IPS DF 6.9 (cell line): ENCODE measurements around the gene MGAT3.
"Not testable (repeated sequence)": the region's sequence is repeated elsewhere in the genome, so short reads cannot be mapped to it uniquely, and the experiment has no call there.

Source experiments
- DNase-seq: peaks from one replicate; pipeline ENCODE4 v3.0.0-alpha.2; 2013; ENCODE audit warnings: low read depth, low spot score
- H3K27ac ChIP-seq: one replicate; pipeline ENCODE4 v1.5.1; 2013; ENCODE audit warnings: low read length, control low read depth
- H3K27me3 ChIP-seq: 2 replicates; pipeline ENCODE4 v1.6.1; 2013; ENCODE audit warnings: mild to moderate bottlenecking, low read length; ENCODE audit not compliant: control insufficient read depth, insufficient read depth
- H3K36me3 ChIP-seq: 2 replicates; pipeline ENCODE4 v1.6.1; 2013; ENCODE audit warnings: low read length; ENCODE audit not compliant: control insufficient read depth, insufficient read depth
- H3K4me1 ChIP-seq: 2 replicates; pipeline ENCODE4 v1.6.1; 2013; ENCODE audit warnings: low read length; ENCODE audit not compliant: control insufficient read depth, insufficient read depth
- H3K4me3 ChIP-seq: 2 replicates; pipeline ENCODE4 v1.5.1; 2013; ENCODE audit warnings: mild to moderate bottlenecking, low read length
- H3K9me3 ChIP-seq: 2 replicates; pipeline ENCODE4 v1.6.1; 2013; ENCODE audit warnings: low read length, inconsistent platforms; ENCODE audit not compliant: control insufficient read depth, insufficient read depth
- WGBS: extraction: QIAGEN DNeasy Blood & Tissue Kit; methylation state at CpG from one replicate; pipeline ENCODE4 v1.1.7; 2013; ENCODE audit warnings: mixed read lengths, missing lambda C conversion rate; ENCODE audit not compliant: insufficient read length, insufficient coverage; 5-methylcytosine and 5-hydroxymethylcytosine counted together

The MGAT3 gene

DNA sequence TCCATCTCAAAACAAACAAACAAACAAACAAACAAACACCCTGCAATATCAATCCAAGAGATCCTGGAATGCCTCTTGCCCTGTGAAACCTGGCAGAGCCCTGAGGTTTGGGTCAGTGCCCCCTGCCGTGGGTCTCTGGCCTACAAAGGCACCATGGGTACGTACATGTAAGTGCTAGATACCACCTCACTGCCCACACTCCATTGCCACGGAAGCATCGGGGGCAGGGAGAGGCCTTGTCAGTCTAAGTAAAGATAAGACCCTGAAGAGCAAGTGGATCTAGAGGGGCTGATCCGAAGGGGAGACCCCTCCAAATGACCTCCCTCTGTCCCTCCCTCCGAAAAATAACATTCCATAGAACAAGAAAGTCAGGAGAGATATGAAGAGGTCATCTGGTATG is 43.3 kb downstream of the MGAT3 start:
- no peak overlapping the region for H3K27ac ChIP-seq
- no peak overlapping the region for H3K4me3 ChIP-seq
- H3K36me3 ChIP-seq = peaks cover 9% of the 10 kb centered on the region
- H3K9me3 ChIP-seq = no peaks in the 10 kb centered on the region
- H3K4me1 ChIP-seq = peaks cover 2% of the 10 kb centered on the region; the same call in 1 of the 2 replicates
- no peak for DNase-seq
- WGBS = no CpG with 5 or more reads among the region's 6 CpGs
- no peaks in the 10 kb centered on the region; the same call in 1 of the 2 replicates for H3K27me3 ChIP-seq

DNA sequence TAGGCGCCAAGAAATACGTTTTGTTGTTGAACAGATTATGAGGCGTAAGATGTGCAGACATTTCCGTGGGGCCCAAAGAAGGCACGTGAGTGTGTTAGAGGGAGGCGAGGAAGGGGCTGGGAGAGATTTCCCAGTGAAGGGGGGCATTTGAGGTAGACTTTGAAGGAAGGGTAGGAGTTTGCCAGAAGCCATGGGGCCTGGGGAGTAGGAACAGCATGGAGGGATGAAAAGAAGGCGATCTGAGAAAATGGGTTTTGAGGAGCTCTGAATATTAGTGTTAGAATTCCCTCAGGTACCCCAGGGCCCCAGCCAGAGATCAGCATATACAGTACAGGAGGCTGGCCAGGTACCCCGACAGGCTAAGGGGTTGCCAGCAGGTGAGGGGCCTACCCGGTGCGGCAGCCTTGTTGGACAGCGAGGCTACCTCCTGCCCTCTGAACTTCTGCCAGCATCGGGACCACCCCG is 44.9 kb downstream of the MGAT3 start:
- WGBS = no CpG with 5 or more reads among the region's 13 CpGs
- Histone ChIP-seq H3K27ac (no peak overlapping the region), H3K9me3 (no peaks in the 10 kb centered on the region), H3K36me3 (peaks cover 14% of the 10 kb centered on the region), H3K4me1 (peaks cover 2% of the 10 kb centered on the region; the same call in 1 of the 2 replicates), H3K4me3 (peak overlapping the region; percentile 49; the same call in 1 of the 2 replicates), H3K27me3 (no peaks in the 10 kb centered on the region; the same call in 1 of the 2 replicates)
- DNase-seq = no peak

DNA sequence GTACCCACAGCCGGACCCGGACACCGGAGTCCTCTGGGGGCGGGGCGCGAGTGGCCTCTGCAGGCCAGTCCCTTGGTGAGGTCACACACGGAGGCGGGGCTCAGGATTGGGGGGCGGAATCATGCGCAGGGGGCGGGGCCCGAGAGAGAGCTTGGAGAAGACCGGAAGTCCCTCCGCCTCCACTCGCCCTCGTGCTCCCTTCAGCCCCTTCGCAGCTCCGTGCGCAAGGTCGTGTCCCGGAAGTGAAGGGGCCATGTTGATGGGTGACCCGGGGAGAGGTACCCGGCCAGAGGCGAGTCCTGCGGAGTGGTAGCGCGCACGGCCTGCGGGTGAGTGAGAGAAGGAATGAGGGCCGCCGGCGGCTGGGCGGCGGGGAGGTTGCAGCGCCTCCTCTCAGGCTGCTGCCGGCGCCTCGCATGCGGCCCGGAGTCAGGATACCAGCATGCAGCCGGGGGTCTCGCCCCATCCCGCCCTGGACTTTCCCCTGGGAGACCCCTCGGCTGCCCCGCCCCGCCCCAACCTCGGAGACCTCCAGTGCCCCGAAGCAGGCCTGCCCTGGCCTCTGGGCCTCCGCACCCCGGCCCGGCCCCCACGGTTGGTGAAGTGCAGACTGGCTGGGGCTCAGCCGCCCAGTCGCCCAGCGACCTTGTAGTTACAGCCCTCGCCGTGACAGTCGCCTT is 45.4 kb downstream of the MGAT3 start, which contains the start of gene MIEF1:
Gene MIEF1, plus strand, starts transcription at position 182 of the 680 bp plus-strand sequence. CDS start 9,005 bp downstream, outside the sequence.
- no peak within 1 kb of the TSS for H3K27ac ChIP-seq
- H3K4me3 ChIP-seq = peak within 1 kb of the TSS; percentile 49
- DNase-seq = peak; percentile 92
- peaks cover 17% of the 10 kb centered on the region for H3K36me3 ChIP-seq
- H3K9me3 ChIP-seq = no peaks in the 10 kb centered on the region
- no CpG with 5 or more reads among the region's 58 CpGs for WGBS
- H3K4me1 ChIP-seq = peaks cover 2% of the 10 kb centered on the region; the same call in 1 of the 2 replicates
- peaks cover 2% of the 10 kb centered on the region; the same call in 1 of the 2 replicates for H3K27me3 ChIP-seq

DNA sequence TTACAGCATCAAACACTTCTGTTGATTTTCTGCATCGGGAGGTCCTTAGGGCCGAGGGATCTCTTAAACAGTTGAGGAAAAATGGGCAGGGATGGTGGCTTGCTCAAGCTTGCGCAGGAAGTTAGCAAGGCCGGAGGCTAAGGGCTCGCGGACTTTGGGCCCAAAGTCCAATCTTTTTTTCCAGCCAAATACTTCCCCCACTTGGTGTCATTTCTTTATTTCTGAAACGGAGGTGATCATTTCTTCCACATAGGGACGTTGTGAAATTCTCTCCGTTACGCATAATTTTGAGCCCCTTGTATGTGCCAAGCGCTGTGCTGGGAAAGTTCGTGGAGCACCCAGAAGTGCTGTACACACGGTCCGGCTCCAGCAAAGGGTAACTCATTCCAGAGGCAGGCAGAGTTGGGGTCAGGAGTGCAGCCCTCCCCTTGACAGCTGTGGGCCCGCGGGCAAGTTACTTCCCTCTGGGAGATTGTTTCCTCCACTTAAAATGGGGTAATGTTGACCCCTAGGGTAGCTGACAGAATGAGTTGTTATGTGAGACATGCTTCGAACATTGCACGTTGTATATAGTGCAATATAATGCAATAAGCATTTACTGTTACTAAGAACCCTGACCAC is 46.1 kb downstream of the MGAT3 start:
- WGBS = no CpG with 5 or more reads among the region's 18 CpGs
- Histone ChIP-seq H3K4me1 (peaks cover 2% of the 10 kb centered on the region; the same call in 1 of the 2 replicates), H3K36me3 (peaks cover 17% of the 10 kb centered on the region), H3K27ac (no peak overlapping the region), H3K27me3 (peaks cover 6% of the 10 kb centered on the region; the same call in 1 of the 2 replicates), H3K9me3 (no peaks in the 10 kb centered on the region), H3K4me3 (peak overlapping the region; percentile 49)
- DNase-seq = no peak

DNA sequence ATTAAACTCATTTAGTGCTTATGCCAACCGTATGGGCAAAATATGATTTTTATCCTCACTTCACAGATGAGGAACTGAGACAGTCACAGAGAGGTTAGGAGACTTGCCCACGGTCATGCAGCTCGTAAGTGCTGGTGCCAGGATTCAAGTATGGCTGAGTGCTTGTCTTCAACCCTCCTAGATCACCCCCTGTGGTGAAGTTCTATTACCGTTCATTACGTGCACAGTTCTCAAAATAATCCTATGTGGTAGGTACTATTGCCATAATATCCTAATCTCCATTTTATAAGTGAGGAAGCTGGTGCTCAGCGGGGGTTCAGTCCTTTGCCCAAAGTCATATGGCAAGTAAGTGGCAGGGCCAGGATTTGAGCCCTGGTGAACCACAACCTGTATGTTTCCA is 46.8 kb downstream of the MGAT3 start:
- H3K27ac ChIP-seq = no peak overlapping the region
- peaks cover 13% of the 10 kb centered on the region; the same call in 1 of the 2 replicates for H3K27me3 ChIP-seq
- WGBS = no CpG with 5 or more reads among the region's 6 CpGs
- no peak for DNase-seq
- H3K4me1 ChIP-seq = peaks cover 2% of the 10 kb centered on the region; the same call in 1 of the 2 replicates
- H3K9me3 ChIP-seq = no peaks in the 10 kb centered on the region
- no peak overlapping the region for H3K4me3 ChIP-seq
- peaks cover 17% of the 10 kb centered on the region for H3K36me3 ChIP-seq

DNA sequence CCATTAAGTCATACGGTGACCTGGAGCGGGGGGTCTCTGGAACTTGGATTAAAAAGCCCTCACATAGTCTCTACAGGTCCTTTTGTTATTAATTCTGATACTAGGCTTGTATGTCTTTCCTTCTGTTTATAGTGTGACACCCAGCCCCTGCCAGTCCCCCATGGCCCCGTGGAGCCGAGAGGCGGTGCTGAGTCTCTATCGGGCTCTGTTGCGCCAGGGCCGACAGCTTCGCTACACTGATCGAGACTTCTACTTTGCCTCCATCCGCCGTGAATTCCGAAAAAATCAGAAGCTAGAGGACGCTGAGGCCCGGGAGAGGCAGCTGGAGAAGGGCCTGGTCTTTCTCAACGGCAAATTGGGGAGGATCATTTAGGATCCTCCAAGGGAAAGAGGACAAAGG is 47.3 kb downstream of the MGAT3 start:
- no CpG with 5 or more reads among the region's 16 CpGs for WGBS
- Histone ChIP-seq H3K36me3 (peaks cover 18% of the 10 kb centered on the region), H3K4me1 (peaks cover 2% of the 10 kb centered on the region; the same call in 1 of the 2 replicates), H3K27me3 (peaks cover 16% of the 10 kb centered on the region), H3K4me3 (no peak overlapping the region), H3K27ac (no peak overlapping the region), H3K9me3 (no peaks in the 10 kb centered on the region)
- no peak for DNase-seq

DNA sequence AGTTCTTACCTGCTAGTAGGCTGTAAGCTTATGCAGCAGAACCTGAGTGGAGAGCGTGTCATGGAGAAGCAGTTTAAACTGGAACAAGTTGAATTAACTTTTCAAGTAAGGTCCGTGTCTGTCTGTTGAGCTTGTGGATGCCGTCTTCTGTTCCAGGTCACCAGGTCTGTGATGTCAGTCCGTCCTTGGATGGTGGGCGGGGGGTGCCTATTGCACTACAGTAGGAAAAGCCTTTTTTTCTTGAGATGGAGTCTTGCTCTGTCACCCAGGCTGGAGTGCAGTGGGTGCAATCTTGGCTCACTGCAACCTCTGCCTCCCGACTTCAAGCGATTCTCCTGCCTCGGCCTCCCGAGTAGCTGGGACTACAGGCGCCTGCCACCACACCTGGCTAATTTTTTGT is 50.2 kb downstream of the MGAT3 start:
- WGBS = no CpG with 5 or more reads among the region's 10 CpGs
- H3K36me3 ChIP-seq = peaks cover 28% of the 10 kb centered on the region
- not testable (repeated sequence) for DNase-seq, H3K27ac ChIP-seq, H3K9me3 ChIP-seq, H3K4me3 ChIP-seq, H3K4me1 ChIP-seq
- H3K27me3 ChIP-seq = peaks cover 32% of the 10 kb centered on the region

DNA sequence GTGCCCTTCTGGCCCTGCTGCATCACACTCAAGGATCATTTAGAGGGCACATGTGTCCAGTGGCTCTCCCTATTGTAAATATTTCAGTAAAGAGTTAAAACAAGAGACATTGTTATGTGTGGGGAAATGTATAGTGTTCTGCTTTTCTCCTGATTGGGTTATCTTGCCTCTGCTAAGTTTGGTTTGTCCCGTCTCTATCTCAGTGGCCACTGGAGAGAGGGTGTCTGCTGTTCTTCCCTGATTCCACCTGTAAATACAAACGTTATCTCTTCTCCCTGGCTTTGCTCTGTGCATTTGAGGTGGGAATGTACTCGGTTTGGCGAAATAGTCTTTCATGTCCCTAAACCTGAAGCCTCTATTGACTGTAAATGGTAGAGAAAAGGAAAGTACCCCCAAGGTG is 51.6 kb downstream of the MGAT3 start:
- no peak for DNase-seq
- H3K9me3 ChIP-seq = no peaks in the 10 kb centered on the region
- H3K4me3 ChIP-seq = no peak overlapping the region
- WGBS = no CpG with 5 or more reads among the region's 4 CpGs
- no peaks in the 10 kb centered on the region for H3K4me1 ChIP-seq
- H3K36me3 ChIP-seq = peaks cover 34% of the 10 kb centered on the region
- no peak overlapping the region for H3K27ac ChIP-seq
- H3K27me3 ChIP-seq = peaks cover 32% of the 10 kb centered on the region

DNA sequence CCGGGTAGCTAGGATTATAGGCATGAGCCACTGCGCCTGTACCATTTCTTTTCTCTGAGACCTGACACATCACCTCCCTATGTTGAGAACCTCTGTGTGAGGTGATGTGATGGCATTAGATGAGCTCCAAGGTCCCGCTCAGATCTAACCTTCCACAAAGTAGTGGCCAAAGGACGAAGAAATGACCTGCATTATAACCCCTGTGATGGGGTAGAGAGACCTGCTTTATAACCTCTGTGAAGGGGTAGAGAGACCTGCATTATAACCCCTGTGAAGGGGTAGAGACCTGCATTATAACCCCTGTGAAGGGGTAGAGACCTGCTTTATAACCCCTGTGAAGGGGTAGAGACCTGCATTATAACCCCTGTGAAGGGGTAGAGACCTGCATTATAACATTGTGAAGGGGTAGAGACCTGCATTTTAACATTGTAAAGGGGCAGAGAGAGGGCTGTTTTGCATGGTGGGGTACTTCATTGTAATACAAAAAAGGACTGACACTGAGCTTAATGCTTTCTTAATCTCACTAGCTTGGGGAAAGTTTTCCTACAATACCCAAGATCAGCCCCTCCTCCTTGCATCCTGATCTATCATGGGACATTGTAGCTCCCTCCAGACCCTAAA is 53.8 kb downstream of the MGAT3 start:
- no peaks in the 10 kb centered on the region for H3K4me1 ChIP-seq
- DNase-seq = no peak
- no peak overlapping the region for H3K4me3 ChIP-seq
- peaks cover 32% of the 10 kb centered on the region for H3K27me3 ChIP-seq
- WGBS = no CpG with 5 or more reads among the region's 4 CpGs
- H3K9me3 ChIP-seq = no peaks in the 10 kb centered on the region
- no peak overlapping the region for H3K27ac ChIP-seq
- H3K36me3 ChIP-seq = peaks cover 38% of the 10 kb centered on the region

DNA sequence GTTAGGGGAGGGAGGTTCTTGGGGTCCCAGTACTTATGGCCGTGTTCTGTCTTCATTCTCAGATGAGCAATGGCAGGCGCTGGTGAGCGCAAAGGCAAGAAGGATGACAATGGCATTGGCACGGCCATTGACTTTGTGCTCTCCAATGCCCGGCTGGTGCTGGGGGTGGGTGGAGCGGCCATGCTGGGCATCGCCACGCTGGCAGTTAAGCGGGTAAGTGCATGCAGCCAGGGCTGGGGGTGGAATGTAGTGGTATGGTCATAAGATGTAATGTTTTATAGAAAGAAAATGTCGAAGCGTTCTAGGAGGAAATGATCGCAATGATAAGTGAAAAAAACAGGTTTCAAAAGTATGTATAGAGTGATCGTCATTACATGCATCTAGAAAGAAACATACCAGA is 54.4 kb downstream of the MGAT3 start:
- Histone ChIP-seq H3K4me1 (no peaks in the 10 kb centered on the region), H3K27me3 (peaks cover 32% of the 10 kb centered on the region), H3K4me3 (no peak overlapping the region), H3K36me3 (peaks cover 36% of the 10 kb centered on the region), H3K9me3 (no peaks in the 10 kb centered on the region), H3K27ac (no peak overlapping the region)
- no peak for DNase-seq
- 100% methylated on average over 4 of the region's 13 CpGs for WGBS
